ENCODE results near the gene CELA3B. TPM values are rescaled to one million over a fixed set of nuclear protein-coding genes. Genes with fewer than 3 reads are reported as not detected.

Gene CELA3B
- total RNA-seq, 3 donors from 2014 or later (not counting 1 experiment from before 2014, with no cell fraction given), result not detected

- Histone ChIP-seq H3K27ac (ENCODE audit: low read length) (no peak overlapping the region), H3K9me3 (ENCODE audit: control insufficient read depth, insufficient read depth, low read length) (no peaks in the 10 kb centered on the region), H3K4me3 (ENCODE audit: low read length) (no peak overlapping the region), H3K27me3 (ENCODE audit: control insufficient read depth, insufficient read depth, low read length) (no peaks in the 10 kb centered on the region), H3K4me1 (ENCODE audit: control insufficient read depth, insufficient read depth, low read length) (peaks cover 12% of the 10 kb centered on the region), H3K36me3 (ENCODE audit: control insufficient read depth, insufficient read depth, low read length) (no peaks in the 10 kb centered on the region)
- peaks cover 0 to 9% of the 10 kb centered on the region in 2 donors for H3K4me1 Mint-ChIP-seq
- H3K4me3 Mint-ChIP-seq, result no peak overlapping the region
- H3K36me3 Mint-ChIP-seq, result no peaks in the 10 kb centered on the region
- intact Hi-C loops (cut with micrococcal nuclease), result no loop called here
- no peak for DNase-seq
- H3K27me3 Mint-ChIP-seq (ENCODE audit: low read depth in 2 of 2), result peaks cover 0 to 4% of the 10 kb centered on the region in 2 donors
- no peaks in the 10 kb centered on the region for H3K9me3 Mint-ChIP-seq
- H3K27ac Mint-ChIP-seq, result no peak overlapping the region
- TF ChIP-seq CTCF (IDR thresholded peaks at IDR 0.05), result no peak
- no peak for ATAC-seq
- WGBS (ENCODE audit: insufficient coverage), result 80% methylated on average over 9 of the region's 9 CpGs
Observed at GRCh38 chr1:21955501-21956281, 21.1 kb upstream of the CELA3B start.

GRCh38 chr1:21956720-21957552 lies 19.9 kb upstream of the CELA3B start:
- no peaks in the 10 kb centered on the region for H3K27me3 ChIP-seq (ENCODE audit: control insufficient read depth, insufficient read depth, low read length)
- no peak overlapping the region for H3K4me3 ChIP-seq (ENCODE audit: low read length)
- H3K27ac ChIP-seq (ENCODE audit: low read length), result no peak overlapping the region
- ATAC-seq (peak; percentile 30 to 88 (median 75)), DNase-seq (peak in 1 of 2 donors; percentile 86)
- Mint-ChIP-seq H3K4me1 (peaks cover 0 to 9% of the 10 kb centered on the region in 2 donors), H3K27me3 (ENCODE audit: low read depth in 2 of 2) (peaks cover 0 to 4% of the 10 kb centered on the region in 2 donors), H3K36me3 (no peaks in the 10 kb centered on the region), H3K9me3 (no peaks in the 10 kb centered on the region), H3K27ac (peak overlapping the region in 1 of 2 donors; percentile 25), H3K4me3 (no peak overlapping the region)
- intact Hi-C loops (cut with micrococcal nuclease), result no loop called here
- no peak for TF ChIP-seq CTCF (IDR thresholded peaks at IDR 0.05)
- H3K9me3 ChIP-seq (ENCODE audit: control insufficient read depth, insufficient read depth, low read length), result no peaks in the 10 kb centered on the region
- H3K36me3 ChIP-seq (ENCODE audit: control insufficient read depth, insufficient read depth, low read length), result no peaks in the 10 kb centered on the region
- 50% methylated on average over 17 of the region's 18 CpGs for WGBS (ENCODE audit: insufficient coverage)
- H3K4me1 ChIP-seq (ENCODE audit: control insufficient read depth, insufficient read depth, low read length), result peaks cover 12% of the 10 kb centered on the region

GRCh38 chr1:21961337-21961736 lies 15.5 kb upstream of the CELA3B start:
- ATAC-seq (no peak), DNase-seq (no peak)
- no peak overlapping the region for H3K4me3 ChIP-seq (ENCODE audit: low read length)
- H3K4me1 ChIP-seq (ENCODE audit: control insufficient read depth, insufficient read depth, low read length), result peaks cover 12% of the 10 kb centered on the region
- no peak for TF ChIP-seq CTCF (IDR thresholded peaks at IDR 0.05)
- no peak overlapping the region for H3K4me3 Mint-ChIP-seq
- H3K27ac ChIP-seq (ENCODE audit: low read length), result no peak overlapping the region
- intact Hi-C loops (cut with micrococcal nuclease), result loop anchor here (5.0 kb wide), 1 partner anchor 454 kb away; the partner anchor contains the start of gene ALPL
- no peaks in the 10 kb centered on the region for H3K9me3 ChIP-seq (ENCODE audit: control insufficient read depth, insufficient read depth, low read length)
- H3K27ac Mint-ChIP-seq, result no peak overlapping the region
- no peaks in the 10 kb centered on the region for H3K36me3 Mint-ChIP-seq
- H3K27me3 ChIP-seq (ENCODE audit: control insufficient read depth, insufficient read depth, low read length), result no peaks in the 10 kb centered on the region
- H3K4me1 Mint-ChIP-seq, result peaks cover 5 to 13% of the 10 kb centered on the region in 2 donors
- peaks cover 4 to 6% of the 10 kb centered on the region in 2 donors for H3K27me3 Mint-ChIP-seq (ENCODE audit: low read depth in 2 of 2)
- no peaks in the 10 kb centered on the region for H3K36me3 ChIP-seq (ENCODE audit: control insufficient read depth, insufficient read depth, low read length)
- 91% methylated on average over 2 of the region's 2 CpGs for WGBS (ENCODE audit: insufficient coverage)
- no peaks in the 10 kb centered on the region for H3K9me3 Mint-ChIP-seq
